Measurements from ENCODE around the gene PDZD7.
"Not testable (repeated sequence)": the region's sequence is repeated elsewhere in the genome, so short reads cannot be mapped to it uniquely, and the experiment has no call there.

The PDZD7 gene

DNA sequence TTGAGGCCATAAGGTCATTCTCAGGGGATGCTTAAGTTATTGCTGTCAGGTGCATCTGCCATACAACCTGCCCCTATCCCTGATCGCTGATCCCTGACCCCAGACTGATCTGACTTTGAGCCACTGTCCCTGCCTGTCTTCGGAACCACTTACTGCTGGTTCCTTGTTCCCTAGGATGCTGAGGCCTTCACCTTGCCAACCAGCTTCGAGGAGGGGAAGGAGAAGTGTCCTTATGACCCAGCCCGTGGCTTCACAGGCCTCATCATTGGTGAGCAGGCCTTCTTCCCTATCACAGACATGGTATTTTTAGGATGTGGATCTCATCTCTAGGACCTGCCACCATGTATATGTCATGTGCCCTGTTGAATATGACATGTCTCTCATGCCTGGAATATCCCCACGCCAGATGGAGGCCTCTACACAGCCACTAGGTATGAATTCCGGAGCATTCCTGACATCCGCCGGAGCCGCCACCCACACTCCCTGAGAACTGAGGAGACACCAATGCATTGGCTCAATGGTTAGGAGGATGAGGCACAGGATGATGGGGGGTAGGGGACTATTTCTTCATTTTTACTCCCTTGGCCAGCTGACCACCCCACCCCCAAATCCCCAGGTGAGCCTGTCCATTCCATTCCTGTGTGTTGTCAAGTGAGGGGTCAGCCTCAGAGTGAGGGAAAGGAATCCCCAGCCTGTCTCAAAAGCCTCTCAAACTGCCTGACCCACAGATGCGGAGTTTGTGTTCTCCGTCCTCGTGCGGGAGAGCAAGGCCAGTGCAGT lies 52.6 kb downstream of the PDZD7 start:
- TF ChIP-seq, protein P1, sequence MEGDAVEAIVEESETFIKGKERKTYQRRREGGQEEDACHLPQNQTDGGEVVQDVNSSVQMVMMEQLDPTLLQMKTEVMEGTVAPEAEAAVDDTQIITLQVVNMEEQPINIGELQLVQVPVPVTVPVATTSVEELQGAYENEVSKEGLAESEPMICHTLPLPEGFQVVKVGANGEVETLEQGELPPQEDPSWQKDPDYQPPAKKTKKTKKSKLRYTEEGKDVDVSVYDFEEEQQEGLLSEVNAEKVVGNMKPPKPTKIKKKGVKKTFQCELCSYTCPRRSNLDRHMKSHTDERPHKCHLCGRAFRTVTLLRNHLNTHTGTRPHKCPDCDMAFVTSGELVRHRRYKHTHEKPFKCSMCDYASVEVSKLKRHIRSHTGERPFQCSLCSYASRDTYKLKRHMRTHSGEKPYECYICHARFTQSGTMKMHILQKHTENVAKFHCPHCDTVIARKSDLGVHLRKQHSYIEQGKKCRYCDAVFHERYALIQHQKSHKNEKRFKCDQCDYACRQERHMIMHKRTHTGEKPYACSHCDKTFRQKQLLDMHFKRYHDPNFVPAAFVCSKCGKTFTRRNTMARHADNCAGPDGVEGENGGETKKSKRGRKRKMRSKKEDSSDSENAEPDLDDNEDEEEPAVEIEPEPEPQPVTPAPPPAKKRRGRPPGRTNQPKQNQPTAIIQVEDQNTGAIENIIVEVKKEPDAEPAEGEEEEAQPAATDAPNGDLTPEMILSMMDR (conservative IDR thresholded peaks at IDR 0.05; ENCODE audit: low read length), result no peak
- no peak for DNase-seq (ENCODE audit: low read depth)
- no peak overlapping the region for H3K4me3 ChIP-seq (ENCODE audit: low read length)

DNA sequence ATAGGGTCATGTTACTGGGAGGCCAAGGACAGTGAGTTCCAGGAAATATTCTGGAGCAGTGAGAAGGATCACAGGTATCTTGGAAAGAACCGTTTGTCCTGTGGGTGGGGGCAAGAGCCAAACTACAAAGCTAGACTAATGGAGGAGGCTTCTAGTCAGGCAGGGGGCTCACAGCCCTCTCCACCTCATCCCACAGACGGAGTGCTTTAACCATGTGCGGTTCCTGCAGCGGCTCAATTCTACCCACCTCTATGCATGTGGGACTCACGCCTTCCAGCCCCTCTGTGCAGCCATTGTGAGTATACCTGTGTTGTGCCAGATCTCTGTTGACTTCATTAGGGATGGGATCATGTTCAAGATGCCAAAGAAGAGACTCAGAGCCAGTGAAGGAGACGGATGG lies 53.5 kb downstream of the PDZD7 start:
- no peak for DNase-seq (ENCODE audit: low read depth)
- TF ChIP-seq, protein P1 (conservative IDR thresholded peaks at IDR 0.05; ENCODE audit: low read length), result no peak
- no peak overlapping the region for H3K4me3 ChIP-seq (ENCODE audit: low read length)

- DNase-seq (ENCODE audit: low read depth), result no peak
- no peak overlapping the region for H3K4me3 ChIP-seq (ENCODE audit: low read length)
These were observed 54.0 kb downstream of the PDZD7 start for GRCh38 chr10:100976906-100977305.

GRCh38 chr10:100975397-100975796 lies 55.5 kb downstream of the PDZD7 start:
- DNase-seq (ENCODE audit: low read depth); H3K4me3 ChIP-seq (ENCODE audit: low read length): not testable (repeated sequence)

More at GRCh38 chr10:100976906-100977305, 54.0 kb downstream of the PDZD7 start:
- TF ChIP-seq, protein P1 (conservative IDR thresholded peaks at IDR 0.05; ENCODE audit: low read length), result no peak

DNA sequence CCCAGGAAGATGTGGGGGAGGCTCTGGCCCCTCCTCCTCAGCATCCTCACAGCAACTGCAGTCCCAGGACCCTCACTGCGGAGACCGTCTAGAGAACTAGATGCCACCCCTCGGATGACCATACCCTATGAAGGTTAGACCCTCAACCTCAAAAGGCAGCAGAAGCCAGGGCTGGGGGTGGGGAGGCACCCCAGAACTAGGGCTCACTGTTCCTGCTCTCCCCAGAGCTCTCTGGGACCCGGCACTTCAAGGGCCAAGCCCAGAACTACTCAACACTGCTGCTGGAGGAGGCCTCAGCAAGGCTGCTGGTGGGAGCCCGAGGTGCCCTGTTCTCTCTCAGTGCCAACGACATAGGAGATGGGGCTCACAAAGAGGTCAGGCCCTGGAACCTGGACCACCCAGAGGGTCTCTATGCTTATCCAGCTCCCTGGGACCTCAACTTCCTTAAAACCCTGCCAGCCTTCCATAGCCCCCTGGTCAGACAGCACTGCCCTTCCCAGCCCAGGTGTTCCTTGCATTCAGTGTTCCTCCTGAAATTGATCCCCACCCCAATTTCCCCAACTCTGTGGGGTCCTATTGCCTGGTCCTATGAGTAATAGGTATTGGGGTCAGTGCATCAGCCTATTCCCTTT lies 57.9 kb downstream of the PDZD7 start:
- TF ChIP-seq, protein P1 (conservative IDR thresholded peaks at IDR 0.05; ENCODE audit: low read length), result no peak
- DNase-seq (ENCODE audit: low read depth), result no peak
- H3K4me3 ChIP-seq (ENCODE audit: low read length), result no peak overlapping the region

DNA sequence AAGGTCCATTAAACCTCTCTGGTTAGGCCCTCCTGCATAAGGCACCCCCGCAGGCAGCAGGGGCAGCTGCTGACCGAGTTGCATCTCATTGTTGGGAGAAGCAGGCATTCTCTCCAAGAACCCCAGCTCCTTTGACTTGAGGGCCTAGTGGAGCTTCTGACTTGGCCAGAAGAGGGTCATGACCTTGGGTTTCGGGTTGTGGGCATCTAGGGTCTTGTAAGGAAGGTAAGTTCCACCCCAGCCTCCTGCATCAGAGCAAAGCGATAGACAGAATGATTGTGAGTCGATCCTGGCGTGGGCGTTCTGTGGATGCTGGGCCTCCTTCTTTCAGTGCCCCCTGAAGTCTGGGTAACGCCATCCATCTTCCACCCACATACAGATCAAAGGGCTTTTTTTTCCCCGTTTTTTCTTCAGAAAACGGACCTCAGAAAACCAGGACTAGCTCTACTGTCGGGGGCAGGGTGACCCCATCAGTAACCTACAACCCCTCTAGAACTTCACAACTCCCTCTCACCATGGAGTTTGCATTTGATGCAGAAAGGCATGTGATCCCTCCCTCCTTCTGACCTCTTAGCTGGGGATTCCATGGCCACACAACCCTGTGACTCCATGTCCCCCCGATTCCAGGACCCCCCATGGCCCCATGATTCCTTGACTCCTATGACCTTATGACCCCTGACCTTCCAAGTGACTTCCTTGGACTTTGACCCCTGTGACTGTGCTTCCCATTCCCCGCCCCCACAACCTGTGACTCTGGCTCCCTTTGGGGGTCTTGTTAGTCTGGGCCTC lies 58.6 kb downstream of the PDZD7 start:
- TF ChIP-seq, protein P1 (conservative IDR thresholded peaks at IDR 0.05; ENCODE audit: low read length), result no peak
- DNase-seq (ENCODE audit: low read depth), result no peak
- no peak overlapping the region for H3K4me3 ChIP-seq (ENCODE audit: low read length)

Measured in AG10803 (cell line).